ENCODE data around the gene ADGRL3.
"Not testable (repeated sequence)": the region's sequence is repeated elsewhere in the genome, so short reads cannot be mapped to it uniquely, and the experiment has no call there.

Gene ADGRL3

DNA sequence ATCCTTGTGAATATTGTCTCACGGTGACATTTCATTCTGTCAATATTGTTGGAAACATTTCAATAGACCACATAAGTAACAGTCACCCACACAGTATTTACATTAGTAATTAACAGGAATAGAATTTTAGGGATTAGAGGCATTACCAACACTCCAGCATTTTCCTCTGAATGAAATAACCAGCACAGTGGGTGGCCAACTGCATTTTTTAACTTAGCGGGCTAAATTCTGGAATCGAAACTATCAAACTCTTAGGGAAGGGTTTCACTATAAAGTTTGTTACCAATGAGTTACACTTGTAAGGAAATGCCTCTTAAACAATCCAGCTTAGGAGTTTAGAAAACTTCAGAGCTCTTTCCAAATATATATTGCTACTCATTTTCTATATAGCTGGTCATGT, 403.0 kb downstream of the ADGRL3 start:
- no peak for DNase-seq (ENCODE audit: low read depth in 2 of 2, low spot score in 1 of 2)

DNA sequence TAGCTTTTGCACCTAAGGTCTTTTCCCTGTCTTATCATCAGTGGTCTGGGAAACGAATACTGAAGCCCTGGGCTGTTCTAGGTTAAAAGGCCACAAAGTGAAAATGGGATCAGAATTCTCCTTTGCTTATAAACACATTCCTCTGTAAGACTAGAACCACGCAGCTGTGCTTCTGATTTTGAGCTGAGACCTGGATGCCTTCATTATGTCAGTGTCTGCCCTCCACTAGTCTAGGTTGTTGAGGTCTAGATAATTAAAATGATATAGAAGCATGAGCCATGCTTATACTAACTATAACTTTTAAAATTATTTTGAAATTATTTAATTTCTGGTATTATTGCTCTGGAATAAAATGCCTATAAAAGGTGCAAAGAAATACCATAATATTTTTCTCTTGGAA, 403.9 kb downstream of the ADGRL3 start:
- no peak for DNase-seq (ENCODE audit: low read depth in 2 of 2, low spot score in 1 of 2)

DNA sequence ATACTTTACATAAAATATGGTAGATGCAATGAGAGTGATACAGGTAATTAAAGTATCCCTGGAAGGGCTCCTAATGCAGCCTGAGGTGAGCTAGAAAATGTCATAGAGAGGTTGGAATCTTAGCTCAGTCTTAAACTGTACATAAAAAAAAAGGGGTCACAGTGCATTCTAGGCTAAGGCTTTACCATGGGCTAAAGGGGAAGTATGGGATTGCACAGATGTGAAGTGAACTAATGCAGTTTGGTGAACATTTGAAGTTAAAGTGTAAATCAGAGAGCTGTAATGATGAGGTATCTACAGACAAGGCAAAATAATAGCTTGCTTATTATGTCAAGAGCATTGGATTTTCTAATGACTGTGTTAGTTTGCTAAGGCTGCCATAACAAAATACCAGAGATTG, 405.9 kb downstream of the ADGRL3 start:
- no peak for DNase-seq (ENCODE audit: low read depth in 2 of 2, low spot score in 1 of 2)

DNA sequence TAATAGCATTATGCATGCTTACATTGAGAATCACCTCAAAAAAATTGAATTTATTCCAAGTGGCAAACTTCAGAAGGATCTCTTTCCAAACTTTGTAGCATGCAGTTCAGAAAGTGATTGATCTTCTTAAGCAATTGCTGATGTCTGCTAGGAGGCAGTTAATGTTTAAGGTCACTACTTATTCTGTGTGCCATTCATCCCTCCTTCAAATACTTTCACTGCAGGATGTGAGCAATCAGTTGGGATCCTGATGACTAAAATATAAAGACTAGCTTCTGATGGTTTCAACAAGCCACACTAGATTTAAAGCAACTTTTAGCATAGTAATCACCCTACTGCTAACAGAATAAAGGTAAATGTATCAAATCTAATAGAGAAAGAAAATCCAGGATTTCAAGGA, 414.1 kb downstream of the ADGRL3 start:
- DNase-seq (ENCODE audit: low read depth in 2 of 2, low spot score in 1 of 2) = no peak

DNA sequence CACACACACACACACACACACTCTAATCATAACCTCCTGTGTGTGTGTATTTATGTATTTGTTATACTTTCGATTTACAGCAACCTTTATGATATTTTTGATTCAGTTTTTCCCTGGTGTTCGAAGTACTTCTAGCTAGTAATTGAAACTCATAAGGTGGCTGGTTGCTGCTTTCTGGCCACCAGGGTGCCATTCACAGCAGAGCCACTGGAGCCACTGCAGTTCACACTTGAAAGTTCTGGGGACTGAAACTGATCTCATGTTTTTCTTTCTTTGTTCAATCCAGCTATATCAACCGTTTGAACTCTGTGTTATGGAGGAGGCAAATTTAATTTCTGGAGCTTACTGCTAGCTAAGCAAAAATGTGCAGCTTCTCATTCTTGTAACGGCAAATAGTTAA, 419.4 kb downstream of the ADGRL3 start:
- DNase-seq (ENCODE audit: low read depth in 2 of 2, low spot score in 1 of 2) = no peak

DNA sequence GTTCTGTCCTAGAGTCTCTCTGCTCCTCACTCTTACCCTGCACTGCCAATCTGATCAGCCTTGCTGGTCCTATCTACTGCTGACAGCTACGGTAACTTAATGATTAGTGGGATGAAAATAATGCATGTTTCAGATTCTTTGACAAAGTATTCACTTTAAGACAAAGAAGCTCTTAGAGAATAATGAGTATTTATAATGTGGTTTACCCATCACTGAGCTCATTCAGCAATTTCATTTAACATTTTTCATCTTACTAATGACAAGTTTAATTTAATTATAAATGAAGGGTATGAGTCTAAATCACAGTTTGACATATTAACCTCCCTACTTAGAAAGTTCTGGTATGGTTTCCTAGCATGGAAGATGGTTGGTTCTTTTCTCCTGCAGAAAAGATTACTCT, 428.2 kb downstream of the ADGRL3 start:
- no peak for DNase-seq (ENCODE audit: low read depth in 2 of 2, low spot score in 1 of 2)

DNA sequence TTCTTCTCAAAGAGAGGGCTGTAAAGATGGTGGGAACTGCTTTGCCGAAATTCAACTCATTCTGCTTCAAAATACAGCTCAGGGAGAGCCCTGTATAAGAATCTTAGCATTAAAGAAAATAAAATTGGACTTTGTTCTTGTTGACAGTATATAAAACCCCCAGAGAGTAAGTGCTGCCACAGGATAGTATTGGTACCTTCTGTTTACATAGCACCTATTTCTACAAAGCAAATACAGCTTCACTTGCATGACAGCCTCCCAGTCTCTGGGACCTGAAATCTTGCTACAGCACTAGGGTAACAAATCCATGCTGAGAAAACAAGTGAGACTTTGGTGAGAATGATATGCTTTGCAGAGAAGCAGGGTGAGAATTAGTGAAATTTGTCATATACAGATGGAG, 428.6 kb downstream of the ADGRL3 start:
- DNase-seq (ENCODE audit: low read depth in 2 of 2, low spot score in 1 of 2) = no peak

DNA sequence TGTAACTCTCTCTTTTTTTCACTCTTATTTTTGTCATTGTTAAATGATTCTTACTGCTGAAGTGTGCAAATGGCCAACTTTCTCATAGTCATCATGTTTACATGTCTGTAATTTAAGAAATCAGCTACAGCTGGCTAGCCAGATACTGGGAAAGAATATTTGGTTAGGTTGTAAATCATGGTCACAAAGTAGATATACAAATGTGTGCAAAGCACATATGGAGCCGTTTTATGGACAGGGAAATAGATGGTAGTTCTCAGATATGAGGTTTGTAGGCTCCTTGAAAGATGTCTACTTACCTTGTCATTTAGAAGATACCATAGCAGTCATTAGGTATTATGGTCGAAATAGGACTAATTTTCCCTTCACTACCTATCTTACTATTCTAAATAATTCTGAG, 430.4 kb downstream of the ADGRL3 start:
- DNase-seq (ENCODE audit: low read depth in 2 of 2, low spot score in 1 of 2) = no peak

DNA sequence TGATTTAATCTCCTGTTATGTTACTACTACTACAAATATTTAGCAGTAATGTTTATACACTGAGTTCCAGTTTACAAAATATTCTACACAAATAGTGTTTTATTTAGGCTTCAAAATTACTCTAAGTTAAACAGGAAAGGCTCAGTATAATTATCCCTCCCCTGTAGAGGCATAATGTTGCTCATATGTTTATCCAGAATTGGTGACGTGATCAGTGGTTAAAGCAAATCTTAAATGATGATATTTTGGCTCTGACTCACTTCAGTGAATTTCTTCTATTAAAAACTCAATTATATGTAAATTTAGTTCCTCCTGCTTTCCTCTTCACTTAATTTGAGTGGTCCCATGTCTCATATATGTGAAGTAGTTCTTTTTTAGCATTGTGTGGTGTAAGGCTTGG, 438.5 kb downstream of the ADGRL3 start:
- DNase-seq (ENCODE audit: low read depth in 2 of 2, low spot score in 1 of 2) = no peak

DNA sequence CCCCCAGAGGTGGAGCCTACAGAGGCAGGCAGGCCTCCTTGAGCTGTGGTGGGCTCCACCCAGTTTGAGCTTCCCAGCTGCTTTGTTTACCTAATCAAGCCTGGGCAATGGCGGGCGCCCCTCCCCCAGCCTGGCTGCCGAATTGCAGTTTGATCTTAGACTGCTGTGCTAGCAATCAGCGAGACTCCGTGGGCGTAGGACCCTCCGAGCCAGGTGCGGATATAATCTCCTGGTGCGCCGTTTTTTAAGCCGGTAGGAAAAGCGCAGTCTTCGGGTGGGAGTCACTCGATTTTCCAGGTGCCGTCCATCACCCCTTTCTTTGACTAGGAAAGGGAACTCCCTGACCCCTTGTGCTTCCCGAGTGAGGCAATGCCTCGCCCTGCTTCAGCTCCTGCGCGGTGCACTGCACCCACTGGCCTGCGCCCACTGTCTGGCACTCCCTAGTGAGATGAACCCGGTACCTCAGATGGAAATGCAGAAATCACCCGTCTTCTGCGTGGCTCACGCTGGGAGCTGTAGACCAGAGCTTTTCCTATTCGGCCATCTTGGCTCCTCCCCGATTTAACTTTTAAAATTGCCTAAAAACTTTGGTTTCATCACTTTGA, 446.7 kb downstream of the ADGRL3 start:
- DNase-seq (ENCODE audit: low read depth in 2 of 2, low spot score in 1 of 2) = not testable (repeated sequence)

DNA sequence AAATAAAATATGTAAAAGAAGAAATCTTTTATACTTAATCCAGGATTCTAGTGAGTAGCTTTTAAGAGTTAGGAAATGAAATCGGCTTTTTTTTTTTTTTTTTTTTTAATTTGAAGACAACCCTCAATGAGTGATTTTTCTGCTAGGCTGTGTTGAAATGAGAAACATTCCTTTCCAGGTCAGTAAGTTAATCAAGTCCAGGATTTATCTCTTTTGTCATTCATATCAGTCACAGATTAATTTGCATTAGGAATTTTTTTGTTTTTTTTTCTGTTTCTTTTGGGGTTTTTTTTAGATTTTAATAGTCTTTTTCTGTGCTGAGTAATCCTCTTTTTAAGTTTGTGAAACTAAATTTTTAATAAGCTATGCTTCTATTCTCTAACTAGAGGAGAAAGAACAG, 448.1 kb downstream of the ADGRL3 start:
- no peak for DNase-seq (ENCODE audit: low read depth in 2 of 2, low spot score in 1 of 2)

DNA sequence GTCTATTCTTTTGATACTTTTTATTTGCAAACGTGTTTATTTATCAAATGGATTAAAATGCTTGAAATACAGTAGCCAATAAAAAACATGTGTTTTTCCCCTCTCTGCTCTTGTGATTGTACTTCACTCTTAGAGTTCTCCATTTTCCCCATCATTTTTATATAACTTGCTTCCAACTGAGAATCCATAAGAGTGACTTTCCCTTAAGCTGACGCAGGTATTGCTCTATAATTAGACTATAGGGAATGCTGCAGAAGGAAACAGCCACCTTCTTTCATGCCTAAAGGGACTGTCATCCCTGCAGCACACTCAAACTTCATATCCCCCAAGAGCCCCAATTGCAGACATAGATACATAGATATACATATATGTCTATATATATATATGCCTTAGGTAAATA, 456.9 kb downstream of the ADGRL3 start:
- no peak for DNase-seq (ENCODE audit: low read depth in 2 of 2, low spot score in 1 of 2)

DNA sequence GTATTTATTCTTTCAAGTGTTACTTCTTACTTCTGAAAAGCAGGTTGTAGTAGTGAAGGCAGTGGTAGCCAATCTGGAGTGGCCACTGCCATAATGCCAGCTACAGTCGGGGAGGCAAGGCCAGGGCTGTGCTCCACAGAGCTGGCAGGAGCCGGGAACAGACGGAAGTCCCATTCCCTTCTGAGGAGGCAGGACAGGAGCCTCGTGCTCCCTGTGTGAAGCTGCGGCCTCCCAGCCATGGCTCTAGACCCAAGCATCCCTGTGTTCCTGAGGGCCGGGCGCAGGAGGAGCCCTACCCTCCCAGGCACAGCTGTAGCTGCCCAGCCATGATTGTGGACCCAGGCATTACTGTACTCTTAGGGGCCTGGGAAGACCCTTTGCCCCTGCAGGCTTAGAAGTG, 461.8 kb downstream of the ADGRL3 start:
- DNase-seq (ENCODE audit: low read depth in 2 of 2, low spot score in 1 of 2) = no peak

DNA sequence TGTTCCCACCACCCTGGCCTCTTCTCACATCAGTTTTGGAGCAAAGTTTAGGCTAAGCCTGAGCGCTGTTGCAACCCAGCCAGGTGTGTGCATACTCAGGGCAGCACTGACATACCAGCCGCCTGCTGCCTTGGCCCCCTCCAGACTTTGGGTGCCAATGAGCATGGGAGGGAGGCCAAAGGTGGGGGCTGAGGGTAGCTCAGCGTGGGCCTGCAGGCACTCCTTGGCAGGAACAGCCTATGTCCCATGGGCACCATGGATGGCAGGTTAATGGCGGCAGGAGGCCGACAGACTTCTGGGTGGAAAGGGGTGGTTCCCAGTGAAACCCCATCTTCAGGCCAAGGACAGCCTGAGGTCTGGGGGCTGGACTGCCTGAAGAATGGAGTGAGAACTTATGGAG, 462.2 kb downstream of the ADGRL3 start:
- no peak for DNase-seq (ENCODE audit: low read depth in 2 of 2, low spot score in 1 of 2)

DNA sequence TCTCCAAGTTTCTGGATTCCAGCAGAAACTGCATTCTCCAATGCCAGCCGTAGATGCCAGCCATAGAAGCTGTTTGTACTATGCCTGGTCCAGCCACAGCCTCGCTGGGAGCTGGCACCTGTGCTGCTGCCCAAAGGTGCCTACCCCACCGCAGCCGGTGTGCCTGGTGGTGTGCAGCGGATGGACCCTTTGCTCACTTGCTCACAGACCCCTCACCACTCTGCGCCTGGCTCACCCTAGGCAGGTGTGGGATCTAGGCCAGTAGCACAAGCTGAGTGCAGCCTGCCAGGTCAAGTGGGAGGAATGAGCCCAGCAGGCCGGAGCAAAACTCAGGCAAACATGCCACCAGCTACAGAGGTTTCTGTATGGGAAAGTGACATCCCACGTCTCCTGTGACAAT, 463.2 kb downstream of the ADGRL3 start:
- no peak for DNase-seq (ENCODE audit: low read depth in 2 of 2, low spot score in 1 of 2)

DNA sequence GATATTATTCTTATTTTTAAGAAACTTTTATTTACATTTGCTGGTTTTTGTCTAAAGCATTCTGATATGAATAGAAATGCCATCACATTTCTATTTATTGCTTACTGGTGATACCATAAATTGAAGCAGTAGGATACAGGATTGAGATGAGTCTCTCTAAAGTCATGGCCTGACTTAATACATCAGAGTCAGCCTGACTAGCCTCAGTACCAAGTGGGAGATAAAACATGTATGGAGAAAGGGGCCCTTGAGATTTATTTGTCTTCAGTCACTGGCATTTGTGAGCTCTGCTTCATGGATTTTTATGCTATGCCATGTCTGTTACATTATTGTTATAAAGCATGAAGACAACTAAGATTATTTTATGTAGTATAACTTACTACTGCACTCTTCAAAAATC, 465.5 kb downstream of the ADGRL3 start:
- DNase-seq (ENCODE audit: low read depth in 2 of 2, low spot score in 1 of 2) = no peak

DNA sequence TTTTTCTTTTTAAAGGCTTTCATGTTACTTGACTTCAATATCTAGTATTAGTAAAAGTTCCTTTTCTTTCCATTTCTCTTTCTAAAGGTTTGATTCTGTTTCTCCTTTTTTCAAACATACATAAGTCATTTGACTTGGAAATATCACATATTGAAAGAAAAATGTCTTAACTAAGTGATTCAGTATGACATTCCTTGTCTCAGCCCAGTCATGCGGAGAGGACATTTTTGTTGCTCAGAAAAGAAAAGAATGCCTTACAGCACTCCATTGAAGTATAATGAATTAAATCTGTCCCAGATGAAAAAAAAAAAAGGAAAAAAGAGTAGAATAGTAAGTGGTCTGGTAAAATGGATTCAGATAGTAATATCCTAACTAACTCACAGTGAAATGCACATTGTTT, 466.1 kb downstream of the ADGRL3 start:
- no peak for DNase-seq (ENCODE audit: low read depth in 2 of 2, low spot score in 1 of 2)

DNA sequence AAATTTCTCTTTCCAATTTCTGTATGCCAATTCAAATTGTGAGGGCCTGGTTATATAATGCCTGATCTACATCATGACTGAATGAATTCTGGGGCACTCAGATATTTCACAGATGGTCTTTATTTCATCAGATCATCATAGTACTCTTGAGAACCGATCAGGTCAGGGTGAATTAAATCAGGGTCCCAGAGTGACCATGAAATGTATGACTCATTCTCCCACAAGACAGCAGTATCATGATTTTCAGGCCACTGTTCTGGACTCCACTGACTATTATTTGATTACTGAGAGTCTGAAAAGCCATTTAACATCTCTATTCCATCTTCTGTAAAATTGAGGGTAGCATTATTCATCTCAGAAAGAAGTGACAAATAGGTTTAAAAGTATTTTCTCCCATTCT, 471.5 kb downstream of the ADGRL3 start:
- no peak for DNase-seq (ENCODE audit: low read depth in 2 of 2, low spot score in 1 of 2)

DNA sequence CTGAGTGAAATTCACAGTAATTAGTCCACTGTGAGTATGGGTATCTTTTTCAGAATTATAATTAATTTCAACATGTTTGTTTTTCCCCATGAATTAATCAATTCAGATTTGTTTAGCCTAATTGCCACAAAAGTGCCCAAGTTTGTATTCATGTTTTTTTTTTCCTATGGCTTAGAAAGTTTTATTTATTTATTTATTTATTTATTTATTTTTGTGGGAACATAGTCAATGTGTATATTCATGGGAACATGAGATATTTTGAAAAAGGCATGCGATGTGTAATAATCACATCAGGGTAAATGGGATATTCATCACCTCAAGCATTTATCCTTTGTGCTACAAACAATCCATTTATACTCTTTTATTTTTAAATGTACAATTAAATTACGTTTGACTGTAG, 475.3 kb downstream of the ADGRL3 start:
- DNase-seq (ENCODE audit: low read depth in 2 of 2, low spot score in 1 of 2) = no peak

DNA sequence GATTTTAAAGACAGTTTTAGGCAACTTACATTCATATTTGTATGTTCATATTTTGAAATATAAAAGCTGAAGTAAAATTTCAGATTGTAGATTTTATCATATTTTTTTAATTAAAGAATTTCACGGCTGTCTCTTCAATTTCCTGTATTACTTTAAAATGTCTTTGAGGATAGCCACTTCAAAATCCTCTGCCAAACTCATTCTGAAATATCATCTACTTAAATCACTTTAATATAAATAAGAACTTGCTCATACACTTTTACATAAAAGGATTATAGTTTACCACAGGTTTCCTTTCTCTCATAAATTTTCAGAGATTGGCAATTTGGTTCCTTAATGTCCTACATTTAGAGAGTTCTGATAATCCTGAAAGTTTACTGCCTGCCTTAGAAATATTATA, 478.2 kb downstream of the ADGRL3 start:
- DNase-seq (ENCODE audit: low read depth in 2 of 2, low spot score in 1 of 2) = no peak

DNA sequence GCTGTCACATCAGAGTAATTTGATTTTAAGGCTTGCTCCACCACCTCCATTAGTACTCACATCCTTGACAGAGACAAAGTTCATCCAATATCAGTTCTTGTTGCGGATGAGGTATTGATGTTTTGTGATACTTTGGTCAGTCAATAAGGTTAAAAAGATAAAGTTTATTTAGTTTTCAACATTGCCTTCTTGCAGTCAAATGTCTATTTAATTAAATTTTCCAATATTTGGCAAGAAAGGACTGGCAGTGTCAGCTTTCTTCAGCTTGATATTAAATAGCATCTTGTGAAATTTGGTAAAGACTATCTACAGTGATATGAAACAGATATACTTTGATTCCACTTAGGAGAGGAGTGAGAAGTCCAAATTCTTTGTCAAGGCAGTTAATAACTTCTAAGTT, 493.4 kb downstream of the ADGRL3 start:
- DNase-seq (ENCODE audit: low read depth in 2 of 2, low spot score in 1 of 2) = no peak

DNA sequence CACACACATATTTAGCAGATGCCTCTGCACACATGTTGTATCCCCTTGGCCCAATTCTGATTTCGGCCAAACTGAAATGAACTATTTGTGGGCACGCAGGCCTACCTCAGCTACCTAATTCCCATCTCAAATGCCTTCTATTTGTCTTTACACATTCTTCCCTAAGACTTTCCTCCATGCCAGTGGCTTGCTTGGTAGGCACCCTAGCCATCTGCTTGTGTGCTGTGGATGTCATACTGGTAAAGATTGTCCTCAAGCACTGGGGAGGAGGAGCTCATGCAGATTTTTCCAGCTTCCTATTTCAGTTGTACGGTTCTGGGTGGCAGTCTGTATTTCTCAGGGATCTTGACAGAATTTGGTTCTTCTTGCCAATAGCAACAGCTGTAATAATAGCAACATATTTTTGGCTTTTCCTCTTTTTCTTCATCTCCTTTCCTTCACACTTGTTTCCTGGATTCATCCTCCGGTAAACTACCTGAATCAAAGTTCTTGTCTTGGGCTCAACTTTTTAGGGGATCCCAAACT, 514.3 kb downstream of the ADGRL3 start:
- no peak for DNase-seq (ENCODE audit: low read depth in 2 of 2, low spot score in 1 of 2)

DNA sequence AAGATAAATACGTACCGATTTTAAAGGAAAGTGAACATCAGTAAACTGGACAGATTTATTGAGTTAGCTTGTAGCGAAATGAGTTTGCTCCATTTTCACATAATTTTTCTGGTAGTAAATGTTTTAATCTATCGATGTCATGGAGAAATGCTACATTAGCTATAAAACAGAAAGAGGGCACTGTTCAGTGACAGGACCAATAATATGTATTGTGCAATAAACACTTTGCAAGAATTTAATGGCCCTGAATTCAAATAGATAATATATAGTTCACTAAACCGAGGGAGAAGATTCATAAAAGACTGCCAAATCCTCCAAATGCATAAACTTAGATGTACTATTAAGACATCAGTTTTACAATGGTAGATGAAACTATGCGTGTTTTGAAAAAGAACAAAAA, 516.3 kb downstream of the ADGRL3 start:
- no peak for DNase-seq (ENCODE audit: low read depth in 2 of 2, low spot score in 1 of 2)

DNA sequence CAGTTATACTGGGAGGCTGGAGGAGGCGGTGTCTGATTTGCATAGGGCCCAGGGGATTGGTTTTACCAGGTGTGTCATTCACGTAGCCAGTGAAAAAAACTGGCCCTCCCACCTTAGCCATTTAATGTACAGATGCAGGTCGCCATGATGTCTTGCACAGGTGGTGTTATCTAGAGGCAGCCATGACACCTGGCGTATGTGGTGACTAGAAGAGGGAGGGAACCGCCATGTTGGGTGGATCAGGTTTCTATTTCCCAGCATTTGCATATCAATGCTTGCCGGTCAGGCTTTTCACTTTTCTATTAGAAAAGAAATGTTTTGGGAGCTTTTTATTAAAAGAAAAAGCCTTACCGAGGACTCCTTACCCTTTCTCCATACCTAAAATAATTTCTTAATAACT, 523.4 kb downstream of the ADGRL3 start:
- DNase-seq (ENCODE audit: low read depth in 2 of 2, low spot score in 1 of 2) = no peak
